Activated CD4-positive, alpha-beta T cell treated with anti-CD3 and anti-CD28 coated beads for 24 hours (primary cell): ENCODE data around the gene LAMP1.
A peak's percentile ranks its signal among the peaks of the same experiment; 100 is the strongest.
"Not testable (repeated sequence)": the region's sequence is repeated elsewhere in the genome, so short reads cannot be mapped to it uniquely, and the experiment has no call there.

Experiments used
- DNase-seq, 2 donors: peaks; one replicate each; pipeline ENCODE4 v3.0.0-alpha.2; 2020; ENCODE audit warnings: low read depth in 2 of 2

Gene LAMP1, protein sequence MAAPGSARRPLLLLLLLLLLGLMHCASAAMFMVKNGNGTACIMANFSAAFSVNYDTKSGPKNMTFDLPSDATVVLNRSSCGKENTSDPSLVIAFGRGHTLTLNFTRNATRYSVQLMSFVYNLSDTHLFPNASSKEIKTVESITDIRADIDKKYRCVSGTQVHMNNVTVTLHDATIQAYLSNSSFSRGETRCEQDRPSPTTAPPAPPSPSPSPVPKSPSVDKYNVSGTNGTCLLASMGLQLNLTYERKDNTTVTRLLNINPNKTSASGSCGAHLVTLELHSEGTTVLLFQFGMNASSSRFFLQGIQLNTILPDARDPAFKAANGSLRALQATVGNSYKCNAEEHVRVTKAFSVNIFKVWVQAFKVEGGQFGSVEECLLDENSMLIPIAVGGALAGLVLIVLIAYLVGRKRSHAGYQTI

DNA sequence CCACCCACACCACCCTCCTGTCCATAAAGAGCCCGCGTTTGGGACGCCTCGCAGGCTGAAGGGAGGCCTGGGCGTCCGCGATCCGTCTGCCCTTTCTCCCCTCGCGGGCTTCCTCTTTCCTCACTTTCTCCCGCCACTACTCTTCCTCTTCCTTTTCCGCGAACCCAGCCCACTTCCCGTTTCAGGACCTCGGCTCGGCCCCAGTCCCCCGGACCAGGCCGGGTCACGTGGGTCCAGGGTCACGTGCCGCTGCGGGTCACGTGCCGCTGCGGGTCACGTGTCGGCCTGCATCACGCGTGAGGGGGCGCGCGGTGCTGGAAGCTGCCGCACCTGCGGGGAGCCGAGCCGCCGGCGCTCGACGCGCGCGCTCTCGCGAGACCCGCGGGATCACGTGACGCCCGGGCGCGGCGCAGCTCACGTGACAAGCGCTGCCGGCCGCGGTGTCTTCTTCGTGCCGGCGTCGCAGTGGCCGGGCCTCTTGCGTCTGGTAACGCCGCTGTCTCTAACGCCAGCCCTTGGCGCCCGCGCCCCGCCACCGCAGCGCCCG, at the start of gene LAMP1:
Gene LAMP1, plus strand, starts transcription at position 417 of the 547 bp plus-strand sequence. CDS start 196 bp downstream, outside the sequence.
- peak; percentile 99 to 100 for DNase-seq

DNA sequence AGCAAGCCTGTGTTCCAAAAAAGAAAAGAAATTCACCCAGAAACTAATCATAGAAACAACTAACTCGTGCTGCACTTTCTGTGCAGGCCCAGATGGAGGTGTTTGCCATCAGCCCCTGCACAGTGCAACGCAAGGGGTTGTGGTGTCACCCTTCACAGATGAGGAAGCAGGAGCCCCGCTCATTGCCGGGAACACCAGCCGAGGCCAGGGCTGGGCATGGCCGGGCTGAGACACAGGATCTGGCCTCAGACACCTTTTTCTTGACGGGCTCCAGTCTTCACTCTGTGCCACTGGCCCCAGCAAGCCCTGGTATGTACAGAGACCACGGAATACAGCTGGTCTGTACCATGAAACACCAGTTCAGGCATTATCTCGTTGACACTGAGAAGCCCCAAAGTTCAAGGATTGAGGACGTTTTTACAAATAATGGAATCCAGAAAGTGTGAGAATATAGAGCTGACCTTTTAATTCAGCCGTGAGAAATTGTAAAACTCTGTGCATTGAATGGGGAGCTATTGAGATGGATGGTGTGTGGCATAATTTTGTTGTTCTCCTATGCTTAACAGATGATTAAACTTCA, 44.4 kb upstream of the LAMP1 start:
- no peak for DNase-seq

DNA sequence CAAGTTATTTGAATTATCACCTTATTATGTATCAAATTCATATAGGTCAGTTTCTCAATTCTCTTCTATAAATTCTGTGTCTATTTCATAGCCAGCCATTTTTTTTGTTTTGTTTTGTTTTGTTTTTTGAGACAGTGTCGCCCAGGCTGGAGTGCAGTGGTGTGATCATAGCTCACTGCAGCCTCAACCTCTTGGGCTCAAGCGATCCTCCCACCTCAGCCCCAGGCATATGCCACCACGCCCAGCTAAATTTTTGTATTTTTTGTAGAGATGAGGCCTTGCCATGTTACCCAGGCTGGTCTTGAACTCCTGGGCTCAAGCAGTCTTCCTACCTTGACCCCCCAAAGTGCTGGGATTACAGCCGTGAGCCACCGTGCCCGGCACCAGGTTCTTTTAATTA, 39.1 kb upstream of the LAMP1 start:
- not testable (repeated sequence) for DNase-seq

DNA sequence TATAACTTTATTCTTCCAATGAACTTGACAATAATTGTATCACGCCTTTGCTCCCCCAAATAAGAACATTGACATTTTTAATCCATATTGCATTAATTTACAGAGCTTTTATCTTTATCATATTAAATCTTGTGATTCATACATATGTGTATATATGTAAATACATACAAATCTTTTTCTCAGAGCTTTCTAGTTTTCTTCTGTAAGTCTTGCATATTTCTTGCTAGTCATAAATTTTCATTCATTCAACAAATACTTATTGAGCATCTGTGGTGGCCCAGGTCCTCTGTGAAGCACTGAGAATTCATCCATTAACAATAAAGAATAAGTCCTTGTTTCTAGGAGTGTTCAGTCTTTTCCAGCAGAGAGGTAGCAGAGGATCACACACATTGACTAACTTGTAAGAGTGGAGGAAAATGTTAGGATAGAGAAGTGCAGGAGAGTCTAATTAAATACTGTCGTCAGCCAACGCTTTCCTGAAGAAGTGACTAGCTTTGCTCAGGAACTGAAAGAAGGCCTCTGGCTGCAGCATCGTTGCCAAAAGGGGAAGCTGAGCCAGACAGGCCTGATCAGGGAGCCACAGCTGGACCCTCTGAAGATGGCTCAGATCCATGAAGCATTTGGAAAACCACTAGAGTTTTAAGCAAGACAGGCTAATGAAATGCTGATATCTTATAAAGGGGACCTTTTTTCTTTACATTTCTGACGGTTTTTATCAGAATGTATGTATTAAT, 38.6 kb upstream of the LAMP1 start:
- DNase-seq: no peak

DNA sequence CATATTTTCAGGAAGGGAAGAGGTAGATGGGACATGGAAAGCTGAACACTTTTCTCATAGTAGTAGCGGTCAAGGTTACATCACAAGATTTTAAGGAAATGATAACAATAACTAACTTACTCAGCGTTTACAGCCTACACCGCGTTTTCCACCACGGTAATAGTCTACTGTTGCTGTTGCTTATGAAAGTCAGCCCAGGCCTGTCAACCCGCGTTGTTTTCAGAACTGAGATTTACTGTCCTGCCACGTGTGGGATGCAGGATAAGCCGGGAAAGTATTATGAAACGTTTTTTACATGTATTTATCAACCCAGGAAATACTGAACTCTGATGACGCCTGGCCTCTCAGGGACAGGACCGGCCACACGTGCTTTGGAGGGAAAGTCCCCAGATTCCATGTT, 36.0 kb upstream of the LAMP1 start:
- DNase-seq: no peak

DNA sequence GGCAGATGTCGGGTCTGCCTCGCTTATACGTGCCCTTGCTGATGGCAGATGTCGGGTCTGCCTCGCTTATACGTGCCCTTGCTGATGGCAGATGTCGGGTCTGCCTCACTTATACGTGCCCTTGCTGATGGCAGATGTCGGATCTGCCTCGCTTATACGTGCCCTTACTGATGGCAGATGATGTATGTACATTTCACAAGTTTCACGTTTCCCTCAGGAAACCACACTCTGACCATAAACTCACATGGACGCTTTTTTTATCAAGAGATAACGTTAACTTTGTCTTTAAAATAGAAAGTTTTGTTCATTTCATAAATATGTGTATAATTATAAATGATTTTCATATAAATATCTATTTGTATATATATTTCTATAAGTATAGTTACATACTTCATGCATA, 34.0 kb upstream of the LAMP1 start:
- not testable (repeated sequence) for DNase-seq

DNA sequence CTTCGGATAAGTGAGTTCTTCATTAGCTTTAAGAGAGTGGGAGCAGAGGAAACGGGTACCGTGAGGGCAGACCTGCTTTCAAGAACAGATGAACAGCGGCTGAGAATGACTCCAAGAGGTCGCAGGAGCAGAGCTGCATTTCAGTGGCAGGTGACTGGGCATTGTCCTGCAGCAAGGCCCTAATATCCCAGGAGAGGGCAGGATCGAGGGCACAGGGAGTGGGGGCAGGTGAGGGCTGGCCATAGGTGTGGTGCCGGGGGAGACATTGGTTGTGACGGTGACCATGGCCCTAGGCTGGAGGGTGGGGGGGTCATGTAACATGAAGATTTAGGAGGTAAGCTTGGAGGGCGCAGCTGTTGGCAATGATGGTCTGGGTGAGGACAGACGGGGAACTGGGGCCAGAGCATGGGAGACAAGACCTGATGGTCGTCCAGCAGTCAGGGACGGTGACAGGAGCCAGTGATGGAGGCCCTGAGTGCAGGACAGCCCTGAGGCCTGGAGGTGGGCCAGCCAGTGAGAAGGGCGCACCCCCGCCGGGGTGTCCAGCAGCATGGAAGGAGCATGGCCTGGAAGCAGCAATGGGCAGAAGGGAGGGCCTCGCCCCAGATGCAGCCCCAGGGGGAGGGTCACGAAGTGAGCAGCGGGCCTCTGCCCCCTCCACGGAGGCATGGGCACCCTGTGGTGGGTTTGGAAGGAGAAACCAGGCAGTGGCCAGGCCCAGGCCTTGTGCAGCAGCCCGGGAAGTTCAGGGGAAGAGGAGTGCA, 29.2 kb upstream of the LAMP1 start:
- DNase-seq: no peak

DNA sequence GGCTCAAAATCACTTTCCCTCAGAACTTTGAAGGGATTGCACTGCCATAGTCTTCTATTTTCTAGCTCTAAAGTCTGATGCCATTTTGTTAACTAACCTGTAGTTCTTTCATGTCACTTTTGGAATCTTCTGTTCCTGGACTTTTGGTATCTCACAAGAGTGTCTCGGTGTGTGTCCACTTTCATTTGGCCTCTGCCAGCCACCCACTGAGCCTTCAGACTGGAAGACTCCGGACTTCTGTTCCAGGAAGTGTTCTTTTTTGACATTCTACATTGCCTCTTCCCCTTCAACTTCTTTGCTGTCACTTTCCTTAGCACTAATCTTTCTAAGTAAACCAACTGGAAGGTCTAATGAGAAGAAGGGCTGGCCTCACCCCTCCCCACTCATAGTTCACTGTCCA, 25.0 kb upstream of the LAMP1 start:
- no peak for DNase-seq

DNA sequence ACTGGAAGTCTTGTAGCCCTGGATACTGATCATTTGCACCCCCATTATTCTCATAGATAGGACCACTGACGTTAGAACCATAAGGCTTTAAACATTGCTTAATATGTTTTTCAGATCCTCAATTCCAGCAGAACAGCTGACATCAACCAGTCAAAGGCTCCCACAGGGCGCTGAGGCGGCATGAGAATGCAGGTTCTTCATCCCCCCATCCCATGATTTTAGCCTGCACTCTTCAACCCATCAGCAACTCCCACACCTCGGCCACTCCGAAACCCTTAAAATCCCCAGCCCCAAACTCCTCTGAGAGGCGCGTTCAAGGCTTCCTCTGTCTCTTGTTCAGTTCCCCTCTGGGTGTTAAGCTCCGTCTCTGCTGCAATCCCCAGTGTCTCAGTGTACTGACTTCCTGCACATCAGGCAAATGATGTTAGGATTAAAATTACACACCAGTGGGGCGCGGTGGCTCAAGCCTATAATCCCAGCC, 24.3 kb upstream of the LAMP1 start:
- no peak for DNase-seq

DNA sequence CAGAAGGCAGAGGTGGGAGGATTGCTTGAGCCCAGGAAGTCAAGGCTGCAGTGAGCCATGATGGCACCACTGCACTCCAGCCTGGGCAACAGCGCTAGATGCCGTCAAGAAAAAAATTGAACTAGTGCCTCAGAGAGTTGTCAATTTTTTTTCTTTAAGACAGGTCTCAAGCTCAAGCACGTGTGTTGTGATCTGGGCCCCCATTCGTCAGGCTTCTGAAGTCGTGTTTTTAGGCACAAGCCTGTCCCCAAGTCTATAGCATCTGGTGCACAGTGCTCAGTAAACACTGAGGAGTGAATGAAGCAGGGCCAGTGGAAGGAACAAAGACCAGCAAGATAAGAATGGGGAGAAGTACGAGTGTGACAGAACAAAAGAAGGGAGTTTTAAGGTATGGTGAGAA, 23.7 kb upstream of the LAMP1 start:
- DNase-seq: no peak

DNA sequence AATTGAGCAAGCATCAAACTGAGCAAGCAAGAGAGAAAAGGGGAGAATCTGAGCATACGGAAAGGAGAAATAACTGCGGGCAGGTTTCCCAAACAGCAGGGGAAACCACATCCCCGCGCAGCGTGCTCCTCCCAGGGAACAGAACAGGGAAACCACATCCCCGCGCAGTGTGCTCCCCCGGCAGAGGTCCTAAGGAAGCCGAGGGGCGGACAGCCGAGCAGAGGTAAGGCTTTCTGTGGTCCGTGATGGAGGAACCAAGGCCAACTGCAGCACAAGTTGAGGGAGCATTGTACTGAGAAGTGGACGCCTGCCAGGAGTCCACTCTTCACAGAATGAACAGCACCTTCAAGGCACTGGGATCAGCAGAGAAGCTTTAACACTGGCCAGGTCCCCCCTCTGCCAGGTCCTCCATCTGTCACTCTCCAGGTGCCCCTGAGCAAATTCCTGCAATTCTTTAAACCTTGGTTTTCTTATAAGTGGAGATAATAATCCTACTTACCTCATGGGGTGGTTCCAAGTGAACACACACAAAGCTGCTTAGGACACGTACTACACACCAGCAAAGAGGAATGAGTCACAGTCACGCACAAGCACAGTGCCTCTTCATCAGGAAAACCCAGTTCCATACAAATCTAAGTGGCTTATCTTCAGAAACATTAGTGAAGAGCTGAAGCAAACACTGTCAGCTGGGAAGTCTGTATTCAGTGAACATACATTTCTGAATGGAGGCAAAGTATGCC, 23.0 kb upstream of the LAMP1 start:
- DNase-seq: no peak

DNA sequence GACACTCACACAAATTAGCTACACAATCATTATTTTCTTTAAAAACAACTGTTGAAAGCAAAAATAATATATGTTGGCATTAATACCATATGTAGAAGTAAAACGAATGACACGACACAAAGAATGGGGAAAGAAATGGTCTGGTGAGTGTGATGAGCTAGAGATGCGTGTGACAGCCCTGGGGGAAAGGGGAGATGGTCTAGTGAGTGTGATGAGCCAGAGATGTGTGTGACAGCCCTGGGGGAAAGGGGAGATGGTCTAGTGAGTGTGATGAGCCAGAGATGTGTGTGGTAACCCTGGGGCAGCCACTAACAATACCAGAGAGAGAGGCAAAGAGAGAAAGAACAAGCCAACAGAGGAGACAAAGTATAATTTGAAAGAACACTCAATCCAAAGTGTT, 22.3 kb upstream of the LAMP1 start:
- no peak for DNase-seq

DNA sequence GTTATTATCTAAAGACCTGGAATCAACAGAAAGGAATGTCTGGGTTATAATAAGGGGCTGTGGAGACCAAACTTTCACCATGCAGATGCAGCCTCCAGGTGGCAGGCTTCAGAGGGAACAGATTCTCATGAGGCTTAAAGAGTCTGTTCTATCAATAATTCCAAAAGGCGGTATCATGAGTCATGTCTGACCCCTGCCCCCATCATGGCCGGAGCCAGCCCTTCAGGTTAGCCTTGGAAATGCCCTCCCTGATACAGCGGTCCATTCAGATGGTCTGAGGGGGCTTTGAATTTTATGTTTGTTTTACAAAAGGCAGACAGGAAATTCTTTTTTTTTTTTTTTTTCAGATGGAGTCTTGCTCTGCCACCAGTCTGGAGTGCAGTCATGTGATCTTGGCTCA, 21.7 kb upstream of the LAMP1 start:
- DNase-seq: no peak

DNA sequence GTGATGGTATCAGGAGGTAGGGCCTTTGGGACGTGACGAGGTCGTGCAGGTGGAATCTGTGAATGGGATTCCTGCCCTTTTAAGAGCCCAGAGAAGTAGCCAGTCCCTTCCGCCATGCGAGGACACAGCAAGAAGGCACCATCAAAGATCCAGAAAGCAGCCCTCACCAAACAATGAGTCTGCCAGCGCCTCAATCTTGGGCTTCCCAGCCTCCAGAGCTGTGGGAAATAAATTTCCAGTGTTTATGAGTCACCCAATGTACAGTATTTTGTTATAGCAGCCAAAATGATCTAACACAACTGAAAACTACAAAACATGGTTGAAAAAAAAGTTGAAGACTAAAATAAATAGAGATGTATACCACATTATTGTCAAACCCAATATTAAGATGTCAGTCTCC, 16.9 kb upstream of the LAMP1 start:
- DNase-seq: no peak

DNA sequence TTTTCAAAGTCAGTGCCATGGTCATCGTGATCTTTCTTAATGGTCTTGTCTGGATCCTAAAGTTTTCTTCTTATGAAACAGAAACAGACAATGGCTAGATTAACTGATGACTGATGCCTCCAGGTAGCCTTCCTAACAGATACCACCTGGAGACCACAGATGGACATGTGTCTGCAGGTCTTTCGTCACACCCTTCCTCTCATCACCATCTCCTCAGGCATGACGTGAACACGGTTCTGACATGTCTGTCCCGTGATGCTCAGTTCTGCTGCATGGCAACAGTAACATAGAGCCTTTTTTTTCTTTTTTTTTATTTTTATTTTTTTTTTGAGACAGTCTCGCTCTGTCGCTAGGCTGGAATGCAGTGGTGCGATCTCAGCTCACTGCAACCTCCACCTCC, 13.1 kb upstream of the LAMP1 start:
- DNase-seq: no peak

DNA sequence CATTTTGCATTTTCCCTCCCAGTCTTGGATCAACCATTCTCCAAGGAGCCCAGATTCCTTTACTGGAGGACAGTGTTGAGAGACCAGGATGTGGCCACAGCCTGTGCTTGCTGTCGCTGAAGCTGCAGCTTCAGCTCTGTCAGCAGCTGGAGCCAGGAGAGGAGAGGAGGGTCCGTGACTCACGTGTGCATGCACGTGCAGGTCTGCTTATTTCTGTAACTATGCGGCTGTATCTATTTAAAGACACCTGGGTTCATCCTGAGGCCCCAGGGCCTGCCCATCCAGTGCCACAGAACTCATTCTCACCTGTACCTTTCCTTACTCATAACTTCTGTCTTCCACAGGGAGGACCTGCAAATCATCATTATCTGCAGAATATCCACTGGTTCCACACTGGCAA, 8.2 kb upstream of the LAMP1 start:
- DNase-seq: no peak

DNA sequence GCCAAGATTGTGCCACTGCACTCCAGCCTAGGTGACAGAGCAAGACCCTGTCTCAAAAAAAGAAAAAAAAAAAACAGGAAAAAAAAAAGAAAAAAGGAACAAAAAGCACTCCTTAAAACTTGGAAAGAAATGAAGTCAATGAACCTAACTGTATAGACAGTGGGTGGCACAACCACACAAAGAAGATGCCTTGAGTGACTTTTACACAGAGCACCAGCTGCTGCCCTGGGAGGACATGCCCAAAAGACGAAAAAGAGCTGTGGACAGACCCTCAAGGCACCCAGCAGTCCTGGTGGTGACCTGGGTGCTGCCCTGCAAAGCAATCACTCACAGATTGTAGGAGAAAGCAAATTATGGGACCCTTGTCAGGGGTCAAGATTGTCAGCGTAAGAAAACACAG, 5.9 kb upstream of the LAMP1 start:
- DNase-seq: no peak

DNA sequence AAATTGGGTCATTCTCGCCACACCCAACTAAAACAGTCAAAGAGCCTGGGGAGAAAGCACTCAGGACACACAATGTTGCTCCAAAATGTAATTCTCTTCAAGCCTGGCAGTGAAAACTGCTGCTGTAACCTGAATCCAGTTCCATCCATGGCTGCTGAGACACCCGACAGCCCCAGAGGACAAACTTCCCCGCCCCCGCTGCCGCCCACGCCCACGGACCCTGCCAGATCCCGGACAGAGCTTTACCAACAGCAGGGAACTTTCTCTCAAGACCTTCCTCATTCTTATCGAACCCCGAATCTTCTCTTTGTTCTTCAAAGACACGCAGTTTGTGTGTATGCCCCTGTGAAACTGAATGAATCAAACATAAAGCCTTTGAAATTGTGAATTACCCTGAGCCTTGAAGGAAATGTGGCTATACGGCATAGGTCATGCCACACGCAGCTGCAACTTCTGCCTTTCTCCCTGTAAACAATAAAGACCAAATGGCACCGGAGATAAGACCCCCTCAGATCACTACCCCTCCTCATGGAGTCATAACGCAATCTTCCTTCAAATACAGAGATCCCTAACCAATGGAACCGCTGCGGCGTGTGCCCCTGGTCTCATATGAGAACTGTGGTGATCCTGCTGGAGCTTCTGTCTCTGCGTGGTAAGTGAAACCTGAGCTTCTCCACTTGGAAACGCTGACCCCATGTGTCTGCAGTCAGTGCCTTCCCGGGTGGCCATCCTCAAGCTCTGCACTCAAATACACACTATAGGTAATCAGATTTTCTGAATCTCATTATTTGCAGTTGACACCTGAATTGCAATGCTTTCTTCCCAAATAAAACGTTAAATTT, 4.8 kb upstream of the LAMP1 start:
- no peak for DNase-seq

DNA sequence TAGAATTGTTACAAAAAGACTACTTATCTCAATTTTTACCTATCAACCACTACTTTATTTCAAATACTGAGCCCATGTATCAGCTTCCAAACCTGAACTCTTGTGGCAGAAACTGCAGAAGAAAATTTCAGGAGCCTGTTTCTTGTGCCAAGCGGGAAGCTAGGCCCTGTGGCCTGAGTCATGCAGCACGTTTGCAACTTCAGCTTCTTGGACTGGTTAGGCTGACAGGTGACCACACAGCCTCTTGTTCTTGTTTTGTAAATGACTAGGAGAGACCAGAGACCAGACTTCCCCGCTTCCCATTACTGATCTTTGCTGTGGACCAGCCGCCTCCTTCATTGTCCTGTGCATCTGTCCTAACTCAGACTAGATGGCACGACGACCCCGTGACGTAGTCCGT, 3.4 kb upstream of the LAMP1 start:
- DNase-seq: no peak

DNA sequence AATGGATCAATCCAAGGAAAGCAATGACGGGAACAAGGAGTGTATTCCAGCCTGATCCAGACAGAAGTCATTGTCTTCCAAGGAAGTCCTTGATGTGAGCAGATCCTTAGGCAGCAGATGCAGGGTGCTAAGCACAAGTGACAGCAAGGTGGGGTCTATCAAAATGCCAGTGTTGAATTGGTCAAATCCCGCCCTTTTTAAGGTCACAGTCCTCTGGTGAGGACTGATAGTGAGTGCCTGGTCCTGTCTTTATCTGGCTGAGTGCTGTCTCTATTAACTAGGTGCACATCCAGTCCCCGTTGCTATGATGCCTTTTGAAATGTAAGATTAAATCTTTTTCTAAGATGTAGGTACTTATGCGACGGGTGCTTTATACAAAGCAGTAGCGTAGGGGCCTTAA, 1.3 kb upstream of the LAMP1 start:
- DNase-seq: no peak
